GM19397 (cell line): ENCODE data around the gene NCAPG2.
"Not testable (repeated sequence)": the region's sequence is repeated elsewhere in the genome, so short reads cannot be mapped to it uniquely, and the experiment has no call there.

Source experiments
- ATAC-seq: cut with Tn5 transposase; IDR thresholded peaks from one replicate; pipeline ENCODE4 v1.9.1; 2021; ENCODE audit warnings: mild to moderate bottlenecking, moderate library complexity; ENCODE audit not compliant: unreplicated experiment

Gene NCAPG2

DNA sequence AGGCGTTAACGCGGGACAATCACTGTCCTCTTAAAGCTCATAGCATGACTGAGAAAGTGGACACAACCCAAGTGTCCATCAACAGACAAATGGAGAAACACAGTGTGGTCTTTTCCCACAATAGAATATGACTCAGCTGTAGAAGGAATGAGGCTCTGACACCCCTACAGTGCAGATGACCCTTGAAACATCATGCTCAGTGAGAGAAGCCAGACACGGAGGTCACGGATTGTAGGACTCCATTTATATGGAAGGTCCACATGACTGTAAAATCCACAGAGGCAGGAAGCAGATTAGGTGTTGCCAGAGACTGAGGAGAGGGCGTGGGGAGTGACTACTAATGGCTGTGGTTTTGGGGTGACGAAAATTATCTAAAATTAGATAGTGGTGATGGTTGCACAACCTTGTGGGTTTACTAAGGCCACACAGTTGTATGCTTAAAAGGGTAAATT lies 6.1 kb upstream of the NCAPG2 start:
- ATAC-seq: no peak

DNA sequence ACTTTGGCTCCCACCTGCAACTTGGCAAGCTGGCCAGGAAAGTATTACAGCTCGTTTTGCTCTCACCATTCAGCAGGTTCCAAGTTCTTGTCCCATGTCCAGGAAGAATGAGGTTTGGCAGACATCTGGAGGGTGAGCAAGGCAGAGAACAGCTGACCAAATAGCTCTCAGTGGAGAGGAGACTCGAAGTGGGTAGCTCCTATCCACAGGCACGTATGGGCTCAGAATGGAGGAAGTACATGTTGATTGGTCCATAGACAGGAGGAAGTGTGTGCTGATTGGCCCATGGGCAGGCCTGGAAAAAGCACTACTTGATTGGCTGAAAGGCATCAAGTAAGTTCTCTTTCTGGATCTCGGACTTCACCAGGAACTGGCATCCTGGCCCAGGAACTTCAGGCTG lies 3.0 kb upstream of the NCAPG2 start:
- ATAC-seq: no peak

GRCh38 chr7:158706710-158707590 lies 2.3 kb upstream of the NCAPG2 start:
- no peak for ATAC-seq

DNA sequence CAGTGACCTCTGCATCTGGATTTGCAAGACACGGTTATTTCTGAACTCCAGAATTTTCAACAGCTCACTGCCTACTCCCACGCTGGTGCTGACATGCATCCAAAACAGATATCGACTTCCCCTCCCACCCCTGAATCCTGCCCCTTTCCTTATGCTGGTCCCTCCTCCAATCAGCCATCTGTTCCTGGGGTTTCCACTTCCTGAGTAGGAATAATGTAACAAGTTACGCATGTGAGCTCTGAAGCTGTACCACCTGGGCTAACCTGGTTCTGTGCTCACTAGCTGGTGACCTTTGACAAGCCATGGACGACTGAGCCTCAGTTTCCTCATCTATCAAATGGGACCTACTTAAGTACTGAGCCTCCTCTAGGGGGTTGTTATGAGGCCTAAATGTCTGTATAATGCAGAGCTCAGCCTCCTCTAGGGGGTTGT lies 1.7 kb upstream of the NCAPG2 start:
- no peak for ATAC-seq

DNA sequence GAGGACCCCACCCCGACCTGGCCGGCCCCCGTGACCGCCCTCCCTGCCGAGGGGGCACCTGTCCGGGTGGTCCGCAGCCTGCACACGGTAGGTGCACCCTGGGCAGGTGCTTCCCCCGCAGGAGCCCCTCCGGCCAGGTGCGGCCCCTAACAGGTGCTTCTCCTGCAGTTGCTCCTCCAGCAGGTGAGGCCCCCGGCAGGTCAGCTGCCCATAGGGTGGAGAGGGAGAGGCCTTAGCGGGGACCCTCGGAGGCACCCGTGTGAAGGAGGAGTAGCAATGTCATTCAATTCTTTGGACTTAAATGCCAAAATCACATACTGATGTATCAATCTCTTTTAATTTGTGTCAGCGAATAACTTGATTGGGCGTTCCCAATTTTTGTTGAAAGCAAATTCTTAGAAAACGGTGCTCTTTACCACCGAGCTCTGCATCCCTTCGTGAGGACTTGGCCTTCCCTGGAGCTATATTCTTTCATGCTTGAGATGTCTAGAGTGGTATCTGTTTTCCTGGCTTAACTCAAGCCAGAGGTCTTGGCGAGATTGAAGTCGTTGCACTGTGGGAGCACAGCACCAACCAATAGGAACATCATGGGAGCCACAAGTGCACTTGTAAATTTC lies 738 bp upstream of the NCAPG2 start:
- no peak for ATAC-seq

- ATAC-seq: not testable (repeated sequence)
These were observed 703 bp downstream of the NCAPG2 start for GRCh38 chr7:158703679-158704523.

DNA sequence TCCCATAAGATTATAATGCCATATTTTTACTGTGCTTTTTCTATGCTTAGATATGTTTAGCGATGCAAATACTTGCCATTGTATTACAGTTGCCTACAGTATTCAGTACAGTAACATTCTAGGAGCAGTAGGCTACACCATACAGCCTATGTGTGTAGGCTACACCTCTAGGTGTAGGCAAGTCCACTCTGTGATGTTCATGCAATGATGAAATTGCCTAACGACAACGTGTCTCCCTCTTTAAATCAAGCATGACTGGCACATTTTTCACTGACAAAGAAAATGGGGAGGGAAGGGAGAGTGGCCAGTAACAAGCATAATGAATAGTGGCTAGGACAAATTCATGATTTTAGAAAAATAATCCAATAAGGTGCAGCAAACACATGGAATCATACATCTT lies 1.7 kb downstream of the NCAPG2 start:
- no peak for ATAC-seq

DNA sequence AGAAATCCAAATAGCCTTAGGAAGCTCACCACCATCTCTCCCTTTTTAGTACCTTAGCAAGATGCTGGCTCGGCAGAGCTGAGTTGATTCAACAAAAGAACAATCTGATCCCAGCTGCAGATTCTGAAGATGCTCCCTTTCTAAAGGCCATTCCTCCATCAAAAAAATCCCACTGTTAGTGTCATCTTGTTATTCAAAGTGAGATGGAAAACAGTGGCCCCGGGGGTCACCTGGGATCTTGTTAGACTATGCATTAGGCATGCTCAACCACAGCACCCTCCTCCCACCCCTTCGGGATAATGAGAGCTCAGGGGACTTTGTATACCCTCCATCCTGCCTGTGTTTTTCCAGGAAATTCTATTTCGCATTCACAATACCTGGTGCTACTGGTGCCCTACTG lies 2.4 kb downstream of the NCAPG2 start:
- no peak for ATAC-seq

DNA sequence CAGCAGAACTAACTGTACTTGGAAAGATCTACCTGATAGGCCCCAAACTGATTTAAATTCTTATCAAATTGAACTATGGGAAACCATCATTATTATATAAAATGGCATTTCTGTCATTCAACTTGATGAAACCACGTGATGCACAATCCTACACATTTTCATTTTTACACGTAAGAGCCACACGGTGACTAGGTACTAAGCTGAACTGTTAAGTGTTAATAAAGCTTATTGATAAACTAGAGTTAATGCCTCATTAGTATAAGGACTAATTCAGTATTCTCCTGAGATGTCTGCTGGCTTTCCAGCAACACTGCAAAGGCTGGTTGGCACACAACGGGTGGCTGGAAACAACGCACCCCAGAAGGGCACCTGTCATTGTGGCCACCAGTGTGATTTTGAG lies 4.6 kb downstream of the NCAPG2 start:
- no peak for ATAC-seq

GRCh38 chr7:158699341-158699740 lies 5.3 kb downstream of the NCAPG2 start:
- ATAC-seq: no peak

- ATAC-seq: no peak
These were observed 5.9 kb downstream of the NCAPG2 start for GRCh38 chr7:158698657-158699195.

DNA sequence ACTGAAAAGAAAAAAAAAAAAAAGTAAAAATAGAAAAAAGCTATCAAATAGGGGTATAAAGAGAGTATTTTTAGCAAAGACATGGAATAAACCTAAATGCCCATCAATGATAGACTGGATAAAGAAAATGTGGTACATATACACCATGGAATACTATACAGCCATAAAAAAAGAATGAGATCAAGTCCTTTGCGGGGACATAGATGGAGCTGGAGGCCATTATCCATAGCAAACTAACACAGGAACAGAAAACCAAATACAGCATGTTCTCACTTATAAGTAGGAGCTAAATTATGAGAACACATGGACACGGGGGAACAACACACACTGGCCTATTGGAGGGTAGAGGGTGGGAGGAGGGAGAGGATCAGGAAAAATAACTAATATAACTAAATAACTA lies 7.0 kb downstream of the NCAPG2 start:
- ATAC-seq: not testable (repeated sequence)

DNA sequence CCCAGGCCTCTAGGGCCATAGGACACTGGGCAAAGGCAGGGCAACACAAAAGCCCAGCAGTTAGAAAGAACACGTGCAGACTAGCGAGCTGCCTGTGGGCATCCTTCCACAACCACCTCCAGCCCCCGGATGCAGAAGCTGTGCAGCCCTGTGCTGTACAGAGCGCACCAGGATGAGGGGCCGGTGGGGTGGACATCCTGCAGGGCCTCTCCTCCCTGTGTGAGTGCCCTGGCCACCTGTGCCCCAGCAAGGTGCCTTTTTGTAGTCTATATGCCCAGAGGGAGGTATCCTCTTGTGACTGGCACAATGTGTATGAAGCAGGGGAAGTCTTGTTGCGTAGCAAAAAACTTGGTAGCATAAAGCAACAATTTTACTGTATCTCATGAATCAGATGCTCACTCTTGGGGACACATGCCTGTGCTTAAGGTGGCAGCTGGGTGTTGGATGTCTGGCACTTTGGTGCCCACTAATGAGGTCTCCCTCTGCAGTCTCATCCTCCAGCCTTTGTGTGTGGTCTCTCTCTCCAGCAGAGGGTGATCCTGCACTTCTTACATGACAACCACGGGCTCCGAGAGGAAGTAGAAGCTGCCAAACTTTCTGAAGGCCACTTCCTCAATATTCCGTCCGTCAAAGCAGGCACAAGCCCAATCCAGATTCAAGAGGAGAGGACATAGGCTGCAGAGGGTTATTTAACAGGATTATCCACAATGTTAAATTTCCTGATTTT lies 8.7 kb downstream of the NCAPG2 start:
- ATAC-seq: peak; percentile 73

DNA sequence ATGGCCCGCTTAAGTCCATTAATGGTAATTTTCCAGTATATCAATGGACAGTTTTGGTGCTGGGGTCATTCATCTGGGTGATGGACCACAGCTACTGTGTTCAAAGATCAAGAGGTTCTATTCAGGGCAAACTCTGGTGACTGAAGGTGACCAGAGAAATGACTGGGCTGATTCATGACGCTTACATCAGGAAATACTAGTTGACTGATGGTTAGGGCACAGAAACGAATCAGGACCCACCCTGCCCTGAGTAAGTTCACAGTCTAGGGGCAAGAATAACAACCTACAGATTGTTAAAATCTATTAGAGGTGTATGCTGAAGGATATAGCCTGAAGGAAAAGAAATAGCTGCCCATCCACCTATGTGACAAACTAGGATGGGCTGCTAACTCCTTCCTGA lies 9.5 kb downstream of the NCAPG2 start:
- ATAC-seq: no peak

- ATAC-seq: no peak
These were observed 10.0 kb downstream of the NCAPG2 start for GRCh38 chr7:158694650-158695049.

DNA sequence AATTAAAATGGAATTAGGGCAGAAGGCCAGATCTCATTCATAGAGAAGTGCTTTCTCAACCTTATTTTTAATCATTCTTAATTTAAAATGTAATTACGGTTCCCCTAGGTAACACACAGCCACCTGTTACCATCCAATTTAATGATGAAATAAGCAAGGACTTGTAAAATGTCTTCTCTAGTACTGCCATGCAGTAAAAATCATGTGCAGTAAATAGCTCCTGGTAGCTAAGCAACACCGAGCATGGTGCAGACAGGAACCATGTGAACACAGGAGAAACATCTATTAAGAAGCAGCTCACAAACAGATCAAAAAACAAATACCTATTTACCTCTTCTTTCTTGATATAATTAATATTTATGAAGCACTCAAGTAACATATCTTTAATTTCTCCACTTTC lies 15.1 kb downstream of the NCAPG2 start:
- ATAC-seq: no peak

DNA sequence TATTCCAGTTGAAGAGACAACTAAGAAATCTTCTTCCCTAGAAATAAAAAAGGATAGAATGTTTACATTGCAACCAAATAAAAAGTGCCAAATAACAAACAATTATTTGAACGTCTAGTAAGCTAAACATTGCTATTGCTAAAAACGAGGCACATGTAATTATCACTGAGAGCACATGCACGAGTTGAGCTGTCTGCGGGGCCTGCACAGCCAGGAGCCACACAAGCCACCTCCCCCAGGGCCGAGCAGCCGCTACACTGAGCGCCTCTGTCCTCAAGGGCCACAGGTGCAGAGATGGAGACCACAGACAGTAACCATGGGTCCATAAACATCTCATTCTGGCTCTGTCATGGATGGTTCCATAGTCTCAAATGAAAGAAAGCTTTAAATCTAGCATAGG lies 17.2 kb downstream of the NCAPG2 start:
- ATAC-seq: no peak

DNA sequence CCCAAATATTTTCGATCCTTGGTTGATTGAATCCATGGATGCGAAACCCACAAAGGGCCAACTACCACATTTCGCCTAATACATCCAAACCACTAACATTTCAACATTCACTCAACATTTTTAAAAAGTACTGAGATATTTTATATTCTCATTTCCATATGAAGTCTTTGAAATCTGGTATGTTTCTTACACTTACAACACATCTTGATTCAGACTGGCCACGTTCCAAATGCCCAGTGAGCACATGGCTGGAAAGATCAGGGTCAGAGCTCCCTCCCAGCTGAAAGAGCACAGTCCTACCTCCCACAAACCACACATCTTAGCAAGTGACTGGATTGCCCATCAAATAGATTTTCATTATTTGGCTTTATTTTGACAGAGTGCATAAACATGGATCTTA lies 18.9 kb downstream of the NCAPG2 start:
- ATAC-seq: no peak

- ATAC-seq: no peak
These were observed 20.3 kb downstream of the NCAPG2 start for GRCh38 chr7:158684329-158684728.

DNA sequence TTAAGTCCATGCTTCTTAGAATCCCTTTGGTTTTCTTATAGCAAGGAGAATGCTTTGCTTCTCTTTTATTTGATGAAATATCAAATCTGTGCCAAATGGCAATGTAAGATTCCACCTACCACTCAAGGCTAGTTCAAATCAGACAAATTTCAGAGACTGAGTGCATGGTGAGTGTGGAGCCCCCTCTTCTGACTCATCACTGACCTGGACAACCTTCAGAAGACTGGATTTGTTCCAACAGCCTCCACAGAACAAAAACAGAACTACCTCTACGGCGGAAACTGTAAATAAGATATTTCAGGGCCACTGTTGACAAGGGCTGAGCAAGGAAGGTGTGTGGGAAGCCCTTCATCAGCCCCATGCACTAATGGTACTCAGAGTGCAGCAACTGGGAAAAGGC lies 21.1 kb downstream of the NCAPG2 start:
- no peak for ATAC-seq

GRCh38 chr7:158682456-158682855 lies 22.1 kb downstream of the NCAPG2 start:
- no peak for ATAC-seq
